HG03103 (cell line): ENCODE data around the gene GPC3.

Experiments used
- ATAC-seq: cut with Tn5 transposase; IDR thresholded peaks from one replicate; pipeline ENCODE4 v1.9.1; 2021; ENCODE audit warnings: low read depth; ENCODE audit not compliant: unreplicated experiment

Gene GPC3

GRCh38 chrX:133852837-133853356 is 132.5 kb downstream of the GPC3 start:
- ATAC-seq = no peak

GRCh38 chrX:133852401-133852800 is 133.0 kb downstream of the GPC3 start:
- no peak for ATAC-seq

GRCh38 chrX:133850399-133850798 is 135.0 kb downstream of the GPC3 start:
- no peak for ATAC-seq

GRCh38 chrX:133849676-133850075 is 135.7 kb downstream of the GPC3 start:
- no peak for ATAC-seq

- ATAC-seq = no peak
Measured at GRCh38 chrX:133847340-133847994, 137.9 kb downstream of the GPC3 start.

GRCh38 chrX:133846311-133846710 is 139.1 kb downstream of the GPC3 start:
- no peak for ATAC-seq

GRCh38 chrX:133840415-133840814 is 145.0 kb downstream of the GPC3 start:
- ATAC-seq = no peak

GRCh38 chrX:133838761-133839676 is 146.4 kb downstream of the GPC3 start:
- ATAC-seq = no peak

GRCh38 chrX:133837091-133837490 is 148.3 kb downstream of the GPC3 start:
- no peak for ATAC-seq

GRCh38 chrX:133836561-133836960 is 148.8 kb downstream of the GPC3 start:
- ATAC-seq = no peak

- ATAC-seq = no peak
Measured at GRCh38 chrX:133834771-133835170, 150.6 kb downstream of the GPC3 start.

- ATAC-seq = no peak
Measured at GRCh38 chrX:133819546-133819945, 165.8 kb downstream of the GPC3 start.

GRCh38 chrX:133818019-133818418 is 167.4 kb downstream of the GPC3 start:
- no peak for ATAC-seq

- no peak for ATAC-seq
Measured at GRCh38 chrX:133815496-133815895, 169.9 kb downstream of the GPC3 start.

GRCh38 chrX:133813971-133814370 is 171.4 kb downstream of the GPC3 start:
- no peak for ATAC-seq

- ATAC-seq = no peak
Measured at GRCh38 chrX:133812402-133812801, 173.0 kb downstream of the GPC3 start.

GRCh38 chrX:133810925-133811324 is 174.5 kb downstream of the GPC3 start:
- no peak for ATAC-seq

GRCh38 chrX:133804072-133804471 is 181.3 kb downstream of the GPC3 start:
- no peak for ATAC-seq

- no peak for ATAC-seq
Measured at GRCh38 chrX:133796282-133796681, 189.1 kb downstream of the GPC3 start.

- ATAC-seq = no peak
Measured at GRCh38 chrX:133794126-133794525, 191.3 kb downstream of the GPC3 start.

GRCh38 chrX:133793626-133794025 is 191.8 kb downstream of the GPC3 start:
- ATAC-seq = no peak
